Activated T-helper 1 cell treated with anti-CD3 and anti-CD28 coated beads, Interleukin-12 subunit alpha, Interleukin-12 subunit beta, Interleukin-2, Interleukin-4 antibody, amounts not matched to agents 30 ng/mL and 10 ng/mL and 1 ng/mL, durations not matched to agents 14 hours and 24 hours and 36 hours (primary cell): ENCODE results near the gene USP6. TPM values are rescaled to one million over a fixed set of nuclear protein-coding genes. Genes with fewer than 3 reads are reported as not detected.
A peak's percentile ranks its signal among the peaks of the same experiment; 100 is the strongest.
"Not testable (repeated sequence)": the region's sequence is repeated elsewhere in the genome, so short reads cannot be mapped to it uniquely, and the experiment has no call there.

Experiments
- DNase-seq: peaks from one replicate; pipeline ENCODE4 v3.0.0; 2021; ENCODE audit warnings: low spot score
- H3K27ac Mint-ChIP-seq: one replicate; pipeline ENCODE4 v1.8.0; 2021; ENCODE audit warnings: mild to moderate bottlenecking, mixed read lengths
- H3K27me3 Mint-ChIP-seq: one replicate; pipeline ENCODE4 v1.8.0; 2022; ENCODE audit warnings: mild to moderate bottlenecking, moderate library complexity, mixed read lengths; ENCODE audit not compliant: insufficient read depth
- H3K36me3 Mint-ChIP-seq: one replicate; pipeline ENCODE4 v1.8.0; 2021; ENCODE audit warnings: low read depth, mixed read lengths
- H3K4me1 Mint-ChIP-seq: one replicate; pipeline ENCODE4 v1.8.0; 2021; ENCODE audit warnings: low read depth, mixed read lengths
- H3K4me3 Mint-ChIP-seq: one replicate; pipeline ENCODE4 v1.8.0; 2021; ENCODE audit warnings: mild to moderate bottlenecking, moderate library complexity, mixed read lengths
- H3K9me3 Mint-ChIP-seq: one replicate; pipeline ENCODE4 v1.8.0; 2021; ENCODE audit warnings: mixed read lengths
- intact Hi-C: fragments of 100-400 bp; cut with micrococcal nuclease; formaldehyde crosslinking; loops from one replicate; pipeline ENCODE4 v1.15.1; 2024
- total RNA-seq: library from RNA; stranded (reverse); gene quantifications from 2 replicates; pipeline ENCODE4 v1.2.3, GENCODE V29; 2022

USP6 gene
- 0.03 and 0.05 TPM in 2 replicates for total RNA-seq

DNA sequence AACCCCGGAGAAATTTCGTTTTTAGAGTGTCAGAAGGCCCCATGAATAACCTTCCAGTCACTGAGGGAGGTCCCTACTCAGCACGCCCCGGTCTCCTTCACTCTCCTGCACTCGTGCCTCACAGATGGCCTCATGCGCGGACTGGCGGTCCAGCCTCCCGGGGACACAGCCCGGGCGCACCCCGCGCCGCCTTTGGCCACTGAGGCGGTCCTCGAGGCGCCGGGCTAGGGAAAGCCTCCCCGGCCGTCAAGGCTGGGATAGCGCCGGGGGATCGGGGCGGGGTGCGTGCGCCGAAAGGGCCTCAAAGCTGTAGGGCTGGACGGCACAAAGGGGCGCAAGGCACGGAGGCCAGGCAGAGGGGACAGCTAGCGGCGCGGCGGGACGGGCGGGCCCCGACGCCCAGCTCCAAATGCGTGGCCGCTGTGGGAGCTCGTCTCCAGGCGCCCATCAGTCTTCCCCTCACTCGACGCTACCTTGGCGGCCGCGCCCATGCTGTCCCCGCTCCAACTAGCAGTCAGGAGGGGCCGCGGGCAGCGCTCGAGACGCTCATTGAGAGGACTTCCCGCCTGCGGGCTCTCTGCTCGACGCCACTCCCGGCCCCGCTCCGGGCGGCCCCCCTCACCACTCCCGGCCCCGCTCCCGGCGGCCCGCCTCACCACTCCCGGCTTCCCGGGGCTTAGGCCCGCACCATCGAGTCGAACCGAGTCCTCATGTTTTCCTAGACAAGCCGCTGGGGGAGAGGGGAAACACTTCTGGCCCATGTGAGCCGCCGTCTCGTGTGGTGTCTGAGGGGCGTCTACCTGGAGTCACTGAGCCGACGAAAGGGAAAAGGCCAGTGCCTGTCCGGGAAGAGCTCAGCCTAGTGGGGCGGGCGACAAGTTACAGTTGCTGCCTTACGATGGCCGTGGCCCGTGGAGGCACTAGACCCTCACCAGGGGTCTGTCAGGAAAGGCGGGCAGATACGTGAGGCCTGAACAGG is at the start of gene USP6:
Gene USP6, plus strand, starts transcription at position 360 of the 979 bp plus-strand sequence. CDS start 14,336 bp downstream, outside the sequence.
- H3K4me3 Mint-ChIP-seq = no peak within 1 kb of the TSS
- peaks cover 12% of the 10 kb centered on the region for H3K36me3 Mint-ChIP-seq
- intact Hi-C loops = loop anchor here (10.0 kb wide), 1 partner anchor 81 kb away; the partner anchor contains the start of gene SLC52A1
- no peak within 1 kb of the TSS for H3K27ac Mint-ChIP-seq
- peaks cover 7% of the 10 kb centered on the region for H3K9me3 Mint-ChIP-seq
- no peak for DNase-seq
- peaks cover 25% of the 10 kb centered on the region for H3K27me3 Mint-ChIP-seq
- H3K4me1 Mint-ChIP-seq = peaks cover 3% of the 10 kb centered on the region

DNA sequence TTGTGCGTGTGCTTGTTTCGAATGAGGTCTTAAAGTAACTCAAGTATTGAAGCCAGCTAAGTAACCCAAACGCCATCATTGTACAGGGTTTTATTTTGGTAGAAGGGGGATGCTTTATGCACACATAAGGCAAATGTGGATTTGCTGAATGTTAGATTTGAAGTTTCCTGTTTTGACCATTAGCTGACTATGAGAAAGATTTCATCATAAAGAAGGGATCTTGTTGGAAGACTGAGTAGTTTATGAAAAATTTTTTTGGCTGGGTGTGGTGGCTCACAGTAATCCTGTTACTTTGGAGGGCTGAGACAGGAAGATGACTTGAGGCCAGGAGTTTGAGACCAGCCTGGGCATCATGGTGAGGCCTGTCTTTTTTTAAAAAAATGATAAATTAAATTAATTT is 47.6 kb upstream of the USP6 start:
- no peaks in the 10 kb centered on the region for H3K36me3 Mint-ChIP-seq
- no peak overlapping the region for H3K27ac Mint-ChIP-seq
- H3K9me3 Mint-ChIP-seq = no peaks in the 10 kb centered on the region
- intact Hi-C loops = no loop called here
- DNase-seq = no peak
- peaks cover 2% of the 10 kb centered on the region for H3K4me1 Mint-ChIP-seq
- peaks cover 2% of the 10 kb centered on the region for H3K27me3 Mint-ChIP-seq
- no peak overlapping the region for H3K4me3 Mint-ChIP-seq

DNA sequence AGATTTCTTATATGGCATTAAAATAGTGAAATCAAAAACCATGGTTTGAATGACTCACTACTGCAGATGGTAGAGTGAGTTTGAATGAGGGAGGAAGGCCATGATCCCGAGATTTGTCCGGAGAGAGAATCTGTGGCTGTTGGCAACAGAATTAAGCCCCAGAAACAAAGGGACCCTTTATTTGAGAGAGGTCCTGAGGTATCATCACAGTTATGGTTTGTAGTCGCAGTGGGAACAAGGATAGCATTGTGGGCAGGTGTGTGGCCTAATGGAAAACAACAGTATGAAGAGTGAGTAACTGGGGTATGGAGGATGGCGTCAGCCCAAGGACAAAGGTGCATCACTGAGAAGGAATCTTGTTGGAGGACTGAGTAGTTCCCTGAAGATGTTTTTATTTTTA is 46.1 kb upstream of the USP6 start:
- H3K27ac Mint-ChIP-seq = no peak overlapping the region
- no peaks in the 10 kb centered on the region for H3K36me3 Mint-ChIP-seq
- intact Hi-C loops = no loop called here
- H3K4me3 Mint-ChIP-seq = no peak overlapping the region
- H3K4me1 Mint-ChIP-seq = no peaks in the 10 kb centered on the region
- no peak for DNase-seq
- no peaks in the 10 kb centered on the region for H3K9me3 Mint-ChIP-seq
- peaks cover 1% of the 10 kb centered on the region for H3K27me3 Mint-ChIP-seq

DNA sequence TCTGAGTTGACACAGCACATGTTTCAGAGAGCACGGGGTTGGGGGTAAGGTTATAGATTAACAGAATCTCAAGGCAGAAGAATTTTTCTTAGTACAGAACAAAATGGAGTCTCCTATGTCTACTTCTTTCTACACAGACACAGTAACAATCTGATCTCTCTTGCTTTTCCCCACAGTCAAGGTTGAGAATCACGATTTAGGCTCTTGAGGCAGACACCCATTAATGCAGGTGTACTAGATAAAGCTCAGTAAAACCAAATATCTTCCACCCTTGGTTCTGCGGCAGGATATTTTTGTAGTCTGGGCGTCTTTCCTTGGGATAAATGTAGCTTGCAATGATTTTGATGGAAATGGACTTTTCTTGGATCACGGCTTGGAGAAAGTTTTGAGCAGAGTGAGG is 40.4 kb upstream of the USP6 start:
- H3K9me3 Mint-ChIP-seq = peaks cover 15% of the 10 kb centered on the region
- DNase-seq, H3K27me3 Mint-ChIP-seq, H3K36me3 Mint-ChIP-seq, H3K27ac Mint-ChIP-seq: not testable (repeated sequence)
- intact Hi-C loops = loop anchor here (5.0 kb wide), 1 partner anchor 43 kb away; no protein-coding TSS in a partner anchor
- H3K4me3 Mint-ChIP-seq = peak overlapping the region; percentile 5
- peaks cover 17% of the 10 kb centered on the region for H3K4me1 Mint-ChIP-seq

DNA sequence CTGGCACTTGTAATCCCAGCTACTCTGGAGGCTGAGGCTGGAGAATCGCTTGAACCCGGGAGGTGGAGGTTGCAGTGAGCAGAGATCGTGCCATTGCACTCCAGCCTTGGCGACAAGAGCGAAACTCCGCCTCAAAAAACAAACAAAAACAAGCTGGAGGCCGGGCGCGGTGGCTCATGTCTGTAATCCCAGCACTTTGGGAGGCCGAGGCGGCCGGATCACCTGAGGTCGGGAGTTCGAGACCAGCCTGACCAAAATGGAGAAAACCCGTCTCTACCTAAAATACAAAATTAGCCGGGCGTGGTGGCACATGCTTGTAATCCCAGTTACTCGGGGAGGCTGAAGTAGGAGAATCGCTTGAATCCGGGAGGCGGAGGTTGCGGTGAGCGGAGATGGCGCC is 38.6 kb upstream of the USP6 start:
- H3K4me3 Mint-ChIP-seq = peak overlapping the region; percentile 81
- peaks cover 23% of the 10 kb centered on the region for H3K9me3 Mint-ChIP-seq
- not testable (repeated sequence) for DNase-seq, H3K27me3 Mint-ChIP-seq
- intact Hi-C loops = loop anchor here (5.0 kb wide), 1 partner anchor 45 kb away; no protein-coding TSS in a partner anchor
- H3K4me1 Mint-ChIP-seq = peaks cover 17% of the 10 kb centered on the region
- peak overlapping the region; percentile 86 for H3K27ac Mint-ChIP-seq
- peaks cover 15% of the 10 kb centered on the region for H3K36me3 Mint-ChIP-seq

DNA sequence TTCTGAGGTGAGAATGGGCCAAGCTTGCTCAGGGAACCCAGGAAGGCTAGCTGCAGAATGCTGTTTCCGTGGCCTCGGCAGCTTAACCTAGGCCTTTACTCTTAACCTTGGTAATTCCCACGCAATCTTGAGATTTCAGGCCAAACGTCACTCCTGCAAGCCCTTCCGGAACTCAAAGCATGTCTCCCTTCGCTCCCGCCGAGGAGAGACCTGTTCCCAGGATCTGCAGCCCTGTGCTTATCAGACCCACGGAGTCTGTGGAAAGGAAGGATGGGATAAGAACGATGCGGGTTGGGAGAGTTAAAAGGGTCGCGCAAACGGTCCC is 38.1 kb upstream of the USP6 start:
- H3K27ac Mint-ChIP-seq = peak overlapping the region; percentile 86
- DNase-seq = no peak
- H3K4me3 Mint-ChIP-seq = peak overlapping the region; percentile 81
- peaks cover 17% of the 10 kb centered on the region for H3K4me1 Mint-ChIP-seq
- H3K9me3 Mint-ChIP-seq = peaks cover 25% of the 10 kb centered on the region
- intact Hi-C loops = loop anchor here (1.0 to 5.0 kb wide), 3 partner anchors 34 to 114 kb away; partner anchors contain the start of genes ZNF232 and ZNF594
- H3K36me3 Mint-ChIP-seq = peaks cover 16% of the 10 kb centered on the region
- peaks cover 2% of the 10 kb centered on the region for H3K27me3 Mint-ChIP-seq

DNA sequence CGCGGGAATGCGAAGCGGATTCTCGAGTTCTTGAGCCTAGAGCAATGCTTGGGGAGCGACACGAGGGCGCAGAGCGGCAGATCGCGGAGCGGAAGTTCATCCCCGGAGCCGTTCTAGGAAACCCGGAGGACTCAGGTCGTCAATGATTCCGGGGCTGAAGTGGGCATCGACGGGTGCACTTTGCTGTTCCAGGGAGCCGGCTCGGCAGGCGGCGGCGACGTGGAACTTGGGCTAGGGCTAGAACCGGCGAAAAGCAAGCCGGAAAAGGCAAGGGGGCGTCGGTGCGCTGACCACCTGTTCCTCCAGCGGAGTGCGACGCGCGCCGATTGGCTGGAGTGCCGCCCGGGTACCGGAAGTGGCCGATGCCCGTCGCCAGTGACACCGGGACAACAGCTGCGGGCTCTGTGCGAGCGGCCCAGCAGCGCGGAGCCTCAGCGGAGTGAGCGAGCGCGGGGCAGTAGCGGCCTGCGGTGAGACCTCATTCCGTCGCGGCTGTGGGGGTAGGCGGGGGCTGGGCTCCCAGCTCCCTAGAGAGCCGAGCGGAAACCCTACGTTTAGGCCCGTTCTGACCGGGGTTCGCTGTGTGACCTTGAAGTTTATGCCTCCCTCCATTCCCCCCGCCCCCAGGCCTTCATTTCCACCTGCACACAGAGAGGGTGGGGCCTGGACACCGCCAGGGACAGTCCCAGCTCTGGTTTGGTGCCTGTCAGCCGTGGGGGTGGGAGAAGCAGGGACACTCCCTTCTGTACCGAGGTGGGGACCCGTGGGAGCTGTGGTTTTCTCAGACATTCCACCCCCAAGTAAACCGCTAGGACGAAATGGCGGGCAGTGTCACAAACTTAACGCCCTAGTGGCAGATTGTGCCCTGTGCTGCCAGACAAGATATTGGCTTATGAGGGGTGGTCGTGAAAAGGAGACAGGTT is 37.5 kb upstream of the USP6 start, which contains the start of gene ZFP3:
Gene ZFP3, plus strand, starts transcription at position 362 of the 923 bp plus-strand sequence. CDS start 13,038 bp downstream, outside the sequence.
- peak; percentile 72 for DNase-seq
- Mint-ChIP-seq H3K4me1 (peaks cover 17% of the 10 kb centered on the region), H3K36me3 (peaks cover 19% of the 10 kb centered on the region), H3K4me3 (peak within 1 kb of the TSS; percentile 81), H3K9me3 (peaks cover 29% of the 10 kb centered on the region), H3K27me3 (peaks cover 2% of the 10 kb centered on the region), H3K27ac (peak within 1 kb of the TSS; percentile 86)
- intact Hi-C loops = loop anchor here (1.0 to 5.0 kb wide), 3 partner anchors 33 to 113 kb away; partner anchors contain the start of genes ZNF232 and ZNF594

DNA sequence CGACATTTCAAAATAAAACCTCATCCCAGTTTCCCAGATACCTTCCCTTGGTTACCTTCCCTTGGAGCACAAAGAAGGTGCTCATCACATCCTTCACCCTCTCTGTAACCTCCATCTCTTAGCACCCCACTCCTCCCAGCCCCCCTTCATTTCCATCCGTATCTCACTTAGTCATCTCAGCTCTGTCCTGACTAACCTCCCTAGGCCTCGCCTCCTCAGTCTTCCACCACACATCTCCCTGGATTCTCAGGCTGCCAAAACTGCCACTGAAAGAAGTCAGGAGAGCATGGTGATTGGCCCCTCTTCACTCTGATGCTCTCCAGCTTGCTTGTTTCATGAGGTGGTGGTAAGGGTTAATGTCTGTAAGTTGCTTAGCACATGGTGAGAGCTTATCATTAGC is 35.2 kb upstream of the USP6 start:
- Mint-ChIP-seq H3K27me3 (peaks cover under 1% of the 10 kb centered on the region), H3K9me3 (peaks cover 44% of the 10 kb centered on the region), H3K4me1 (peaks cover 17% of the 10 kb centered on the region), H3K4me3 (no peak overlapping the region), H3K36me3 (peaks cover 27% of the 10 kb centered on the region), H3K27ac (no peak overlapping the region)
- intact Hi-C loops = no loop called here
- DNase-seq = no peak

DNA sequence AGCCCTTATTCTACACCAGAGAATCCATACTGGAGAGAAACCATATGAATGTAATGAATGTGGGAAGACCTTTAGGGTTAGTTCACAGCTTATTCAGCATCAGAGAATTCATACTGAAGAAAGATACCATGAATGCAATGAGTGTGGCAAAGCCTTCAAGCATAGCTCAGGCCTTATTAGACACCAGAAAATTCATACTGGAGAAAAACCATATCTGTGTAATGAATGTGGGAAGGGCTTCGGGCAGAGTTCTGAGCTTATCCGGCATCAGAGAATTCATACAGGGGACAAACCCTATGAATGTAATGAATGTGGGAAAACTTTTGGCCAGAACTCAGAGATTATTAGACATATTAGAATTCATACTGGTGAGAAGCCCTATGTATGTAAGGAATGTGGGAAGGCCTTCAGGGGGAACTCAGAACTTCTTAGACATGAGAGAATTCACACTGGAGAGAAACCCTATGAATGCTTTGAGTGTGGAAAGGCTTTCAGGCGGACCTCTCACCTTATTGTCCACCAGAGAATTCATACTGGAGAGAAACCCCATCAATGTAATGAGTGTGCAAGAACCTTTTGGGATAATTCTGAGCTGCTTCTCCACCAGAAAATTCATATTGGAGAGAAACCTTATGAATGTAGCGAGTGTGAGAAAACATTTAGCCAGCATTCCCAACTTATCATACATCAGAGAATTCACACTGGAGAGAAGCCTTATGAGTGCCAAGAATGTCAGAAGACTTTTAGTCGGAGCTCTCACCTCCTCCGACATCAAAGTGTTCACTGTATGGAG is 23.4 kb upstream of the USP6 start:
- no peaks in the 10 kb centered on the region for H3K4me1 Mint-ChIP-seq
- H3K9me3 Mint-ChIP-seq = peaks cover 85% of the 10 kb centered on the region
- peaks cover 7% of the 10 kb centered on the region for H3K27me3 Mint-ChIP-seq
- intact Hi-C loops = no loop called here
- H3K4me3 Mint-ChIP-seq = no peak overlapping the region
- H3K27ac Mint-ChIP-seq = no peak overlapping the region
- DNase-seq = no peak
- peaks cover 32% of the 10 kb centered on the region for H3K36me3 Mint-ChIP-seq

DNA sequence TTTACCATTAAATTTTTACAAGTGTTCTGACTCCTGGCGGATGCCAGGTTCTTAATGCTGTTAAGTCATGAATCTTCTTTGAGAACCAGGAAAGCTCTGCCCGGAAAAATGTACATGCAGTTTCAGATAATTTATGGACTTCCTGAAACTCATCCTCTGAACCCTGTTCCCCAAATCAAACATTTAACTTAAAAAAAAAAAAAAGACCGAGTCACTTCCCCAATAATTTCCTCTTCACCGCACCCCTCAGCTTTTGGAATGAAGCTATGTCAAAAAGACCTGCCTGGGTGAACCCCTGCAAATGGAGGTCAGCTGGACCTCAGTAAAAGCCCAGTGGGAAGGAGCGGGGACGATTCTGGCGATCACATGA is 19.1 kb upstream of the USP6 start:
- H3K36me3 Mint-ChIP-seq = peaks cover 10% of the 10 kb centered on the region
- no peak overlapping the region for H3K4me3 Mint-ChIP-seq
- H3K27me3 Mint-ChIP-seq = peaks cover 7% of the 10 kb centered on the region
- intact Hi-C loops = loop anchor here (5.0 kb wide), 1 partner anchor 81 kb away; no protein-coding TSS in a partner anchor
- no peak for DNase-seq
- peaks cover 71% of the 10 kb centered on the region for H3K9me3 Mint-ChIP-seq
- no peaks in the 10 kb centered on the region for H3K4me1 Mint-ChIP-seq
- no peak overlapping the region for H3K27ac Mint-ChIP-seq

DNA sequence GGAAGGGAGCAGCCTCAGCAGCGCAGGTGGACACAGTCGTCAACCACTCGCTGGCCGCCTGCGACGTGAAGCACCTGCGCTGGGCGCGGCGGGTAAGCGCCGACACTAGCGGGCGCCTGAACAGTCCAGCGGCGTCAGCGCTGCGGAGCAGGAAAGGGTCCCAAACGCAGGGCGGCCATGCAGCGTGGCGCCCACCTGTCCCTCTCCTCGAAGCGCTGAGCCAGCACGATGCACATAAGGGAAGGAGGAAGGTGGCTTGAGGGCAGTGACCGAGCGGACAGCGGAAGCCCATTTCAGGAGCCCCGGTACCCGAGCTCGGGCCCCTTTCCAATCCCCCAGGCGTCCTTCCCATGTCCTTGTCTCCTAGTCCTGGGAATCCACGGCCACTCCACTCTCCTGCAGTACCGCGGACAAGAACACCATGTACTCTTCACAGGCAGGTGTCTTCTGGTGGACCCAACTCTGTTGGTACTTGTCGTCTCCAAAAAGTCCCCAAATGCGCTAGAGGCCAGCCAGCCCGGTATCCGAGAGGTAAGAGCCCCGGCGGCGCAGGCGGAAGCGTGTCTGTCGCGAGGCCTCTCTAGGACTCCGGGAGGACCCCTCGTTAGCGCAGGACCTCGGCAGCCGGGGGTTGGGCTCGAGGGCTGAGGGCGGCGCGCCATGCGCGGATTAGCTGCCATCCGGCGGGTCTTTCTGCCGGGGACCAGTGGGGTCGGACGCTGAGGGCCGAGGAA is 18.6 kb upstream of the USP6 start:
- peaks cover 67% of the 10 kb centered on the region for H3K9me3 Mint-ChIP-seq
- H3K27me3 Mint-ChIP-seq = peaks cover 7% of the 10 kb centered on the region
- no peak for DNase-seq
- no peak overlapping the region for H3K4me3 Mint-ChIP-seq
- H3K36me3 Mint-ChIP-seq = peaks cover 5% of the 10 kb centered on the region
- no peaks in the 10 kb centered on the region for H3K4me1 Mint-ChIP-seq
- H3K27ac Mint-ChIP-seq = no peak overlapping the region
- intact Hi-C loops = loop anchor here (5.0 kb wide), 1 partner anchor 80 kb away; no protein-coding TSS in a partner anchor
